H9 (cell line): ENCODE results near the gene SUSD2. TPM values are rescaled to one million over a fixed set of nuclear protein-coding genes. Genes with fewer than 3 reads are reported as not detected.

Experiments
- DNase-seq: peaks from one replicate; pipeline ENCODE4 v3.0.0-alpha.2; 2017
- H2AFZ ChIP-seq: one replicate; pipeline ENCODE4 v1.6.1; 2013; ENCODE audit warnings: mild to moderate bottlenecking, low read length, control low read depth, moderate library complexity
- H2AK5ac ChIP-seq: 2 replicates; pipeline ENCODE4 v1.6.1; 2013; ENCODE audit warnings: low read length, control low read depth, mixed read lengths; ENCODE audit not compliant: insufficient read length
- H2BK120ac ChIP-seq: one replicate; pipeline ENCODE4 v1.6.1; 2013; ENCODE audit warnings: low read depth, mild to moderate bottlenecking, low read length, control low read depth, inconsistent platforms; ENCODE audit not compliant: poor library complexity, severe bottlenecking
- H2BK12ac ChIP-seq: 2 replicates; pipeline ENCODE4 v1.6.1; 2013; ENCODE audit warnings: low read length, control low read depth, mixed read lengths, low read depth; ENCODE audit not compliant: insufficient read length
- H2BK15ac ChIP-seq: 2 replicates; pipeline ENCODE4 v1.6.1; 2013; ENCODE audit warnings: low read depth, low read length, control low read depth
- H2BK20ac ChIP-seq: one replicate; pipeline ENCODE4 v1.6.1; 2013; ENCODE audit warnings: low read depth, mild to moderate bottlenecking, low read length, control low read depth, inconsistent platforms; ENCODE audit not compliant: poor library complexity, severe bottlenecking
- H2BK5ac ChIP-seq: 2 replicates; pipeline ENCODE4 v1.6.1; 2013; ENCODE audit warnings: low read length, control low read depth, mixed read lengths; ENCODE audit not compliant: insufficient read length
- H3K14ac ChIP-seq: 2 replicates; pipeline ENCODE4 v1.6.1; 2013; ENCODE audit warnings: low read length, control low read depth; ENCODE audit not compliant: insufficient read depth
- H3K18ac ChIP-seq: 2 replicates; pipeline ENCODE4 v1.6.1; 2013; ENCODE audit warnings: low read depth, mild to moderate bottlenecking, mixed read lengths, low read length, control low read depth; ENCODE audit not compliant: insufficient read length
- H3K23ac ChIP-seq: 2 replicates; pipeline ENCODE4 v1.6.1; 2013; ENCODE audit warnings: low read length, control low read depth, mixed read lengths, low read depth; ENCODE audit not compliant: insufficient read length
- H3K23me2 ChIP-seq: 2 replicates; pipeline ENCODE4 v1.6.1; 2013; ENCODE audit warnings: low read depth, mild to moderate bottlenecking, mixed read lengths, low read length, control low read depth; ENCODE audit not compliant: insufficient read length, poor library complexity, severe bottlenecking
- H3K27ac ChIP-seq: 2 replicates; pipeline ENCODE4 v1.5.1; 2013; ENCODE audit warnings: low read length, control low read depth, mixed read lengths, low read depth; ENCODE audit not compliant: insufficient read length
- H3K27me3 ChIP-seq: 2 replicates; pipeline ENCODE4 v1.6.1; 2013; ENCODE audit warnings: low read length, control low read depth, inconsistent platforms; ENCODE audit not compliant: insufficient read depth
- H3K4ac ChIP-seq: 2 replicates; pipeline ENCODE4 v1.6.1; 2013; ENCODE audit warnings: low read depth, mild to moderate bottlenecking, control low read depth, inconsistent platforms, low read length, moderate library complexity
- H3K4me1 ChIP-seq: 2 replicates; pipeline ENCODE4 v1.6.1; 2013; ENCODE audit warnings: low read length, control low read depth, inconsistent platforms; ENCODE audit not compliant: insufficient read depth
- H3K4me2 ChIP-seq: 2 replicates; pipeline ENCODE4 v1.6.1; 2013; ENCODE audit warnings: low read length, control low read depth, mixed read lengths; ENCODE audit not compliant: insufficient read length, insufficient read depth
- H3K56ac ChIP-seq: 2 replicates; pipeline ENCODE4 v1.6.1; 2013; ENCODE audit warnings: low read depth, mild to moderate bottlenecking, mixed read lengths, low read length, control low read depth; ENCODE audit not compliant: insufficient read length
- H3K79me1 ChIP-seq: 2 replicates; pipeline ENCODE4 v1.6.1; 2013; ENCODE audit warnings: low read depth, mild to moderate bottlenecking, moderate library complexity, low read length, control low read depth, inconsistent platforms; ENCODE audit not compliant: insufficient read depth, poor library complexity, severe bottlenecking
- H3K79me2 ChIP-seq: 2 replicates; pipeline ENCODE4 v1.6.1; 2013; ENCODE audit warnings: low read length, control low read depth, inconsistent platforms; ENCODE audit not compliant: insufficient read depth
- H3K9ac ChIP-seq: 2 replicates; pipeline ENCODE4 v1.6.1; 2013; ENCODE audit warnings: low read length, control low read depth, mixed read lengths; ENCODE audit not compliant: insufficient read length; ENCODE audit errors: extremely low read depth
- H3K9me3 ChIP-seq: one replicate; pipeline ENCODE4 v1.6.1; 2013; ENCODE audit warnings: low read depth, low read length, inconsistent platforms; ENCODE audit not compliant: control insufficient read depth
- H3T11ph ChIP-seq: one replicate; pipeline ENCODE4 v1.6.1; 2013; ENCODE audit warnings: mild to moderate bottlenecking, low read length, control low read depth, inconsistent platforms
- H4K20me1 ChIP-seq: one replicate; pipeline ENCODE4 v1.6.1; 2013; ENCODE audit not compliant: control insufficient read depth, insufficient read length, insufficient read depth
- H4K5ac ChIP-seq: 2 replicates; pipeline ENCODE4 v1.6.1; 2013; ENCODE audit warnings: low read depth, mild to moderate bottlenecking, mixed read lengths, low read length, control low read depth; ENCODE audit not compliant: insufficient read length
- H4K8ac ChIP-seq: replicated peaks from 2 replicates; pipeline ENCODE4 v1.6.1; 2013; ENCODE audit warnings: low read length, control low read depth, mixed read lengths, low read depth; ENCODE audit not compliant: insufficient read length
- H4K91ac ChIP-seq: 2 replicates; pipeline ENCODE4 v1.6.1; 2013; ENCODE audit warnings: low read depth, mild to moderate bottlenecking, moderate library complexity, mixed read lengths, low read length, control low read depth; ENCODE audit not compliant: insufficient read length
- H3K27ac Mint-ChIP-seq, 3 experiments: 2 replicates in 2 of 3; 3 replicates in 1 of 3; pipeline ENCODE4 v1.8.0; 2020 to 2021; ENCODE audit warnings: mixed read lengths in 3 of 3, mild to moderate bottlenecking in 1 of 3, moderate library complexity in 1 of 3
- H3K27me3 Mint-ChIP-seq: 2 replicates; pipeline ENCODE4 v1.8.0; 2021; ENCODE audit warnings: low read depth, mild to moderate bottlenecking, moderate library complexity, mixed read lengths
- H3K36me3 Mint-ChIP-seq, 3 experiments: 2 replicates in 2 of 3; 3 replicates in 1 of 3; pipeline ENCODE4 v1.8.0; 2020 to 2021; ENCODE audit warnings: low read depth in 3 of 3, mixed read lengths in 3 of 3; ENCODE audit not compliant: insufficient read depth in 1 of 3
- H3K4me1 Mint-ChIP-seq, 2 experiments: 2 replicates each; pipeline ENCODE4 v1.8.0; 2020; ENCODE audit warnings: mixed read lengths in 2 of 2
- H3K4me3 Mint-ChIP-seq, 2 experiments: 2 replicates in 1 of 2; 3 replicates in 1 of 2; pipeline ENCODE4 v1.8.0; 2020 to 2021; ENCODE audit warnings: mild to moderate bottlenecking in 2 of 2, mixed read lengths in 2 of 2, moderate library complexity in 1 of 2
- H3K9me3 Mint-ChIP-seq, 2 experiments: 2 replicates in 1 of 2; 3 replicates in 1 of 2; pipeline ENCODE4 v1.8.0; 2020; ENCODE audit warnings: mild to moderate bottlenecking in 2 of 2, mixed read lengths in 2 of 2, moderate library complexity in 1 of 2
- WGBS: extraction: QIAGEN DNeasy Blood & Tissue Kit; methylation state at CpG from one replicate; pipeline ENCODE4 v1.1.7; 2013; ENCODE audit warnings: missing lambda C conversion rate, low lambda C conversion rate, mixed read lengths; ENCODE audit not compliant: insufficient read length; ENCODE audit errors: extremely low coverage; 5-methylcytosine and 5-hydroxymethylcytosine counted together
- total RNA-seq: library from RNA; stranded (reverse); gene quantifications from 2 replicates; pipeline ENCODE4 v1.2.1, GENCODE V29; 2021
- TF ChIP-seq, protein P1 (sequence below): fragments of 200-600 bp; sonication (generic); conservative IDR thresholded peaks from 3 replicates; pipeline ENCODE4 v1.8.0; 2021; ENCODE audit warnings: antibody characterized with exemption, mild to moderate bottlenecking

The SUSD2 gene
- total RNA-seq, 1 experiment from 2014 or later = 4.2 TPM

DNA sequence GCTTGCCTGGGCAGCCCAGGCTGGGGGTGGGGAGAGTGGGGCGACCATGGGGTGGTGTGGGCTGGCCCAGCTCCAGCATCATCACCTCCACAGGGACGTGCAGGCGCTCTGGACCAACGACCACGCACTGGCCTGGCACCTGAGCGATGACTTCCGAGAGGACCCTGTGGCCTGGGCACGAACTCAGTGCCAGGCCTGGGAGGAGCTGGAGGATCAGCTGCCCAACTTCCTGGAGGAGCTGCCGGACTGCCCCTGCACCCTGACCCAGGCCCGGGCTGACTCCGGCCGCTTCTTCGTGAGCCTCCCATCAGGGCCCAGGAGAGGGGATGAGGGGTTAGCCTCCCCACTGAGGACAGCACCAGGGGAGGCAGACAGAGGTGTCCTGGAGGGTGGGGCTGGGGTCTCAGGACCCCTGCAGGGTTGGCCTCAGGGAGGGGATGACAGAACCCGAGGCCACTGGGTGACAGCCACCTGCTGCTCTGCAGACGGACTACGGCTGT is 3.8 kb downstream of the SUSD2 start:
- no peak overlapping the region for H2AFZ ChIP-seq
- H2BK12ac ChIP-seq = no peak overlapping the region
- DNase-seq = no peak
- no peak overlapping the region for H3K56ac ChIP-seq
- no peaks in the 10 kb centered on the region for H3K79me1 ChIP-seq
- H3T11ph ChIP-seq = no peak overlapping the region
- H3K27me3 Mint-ChIP-seq = no peaks in the 10 kb centered on the region; the same call in none of the 2 replicates
- H4K91ac ChIP-seq = no peak overlapping the region
- H2BK20ac ChIP-seq = no peak overlapping the region
- TF ChIP-seq, protein P1, sequence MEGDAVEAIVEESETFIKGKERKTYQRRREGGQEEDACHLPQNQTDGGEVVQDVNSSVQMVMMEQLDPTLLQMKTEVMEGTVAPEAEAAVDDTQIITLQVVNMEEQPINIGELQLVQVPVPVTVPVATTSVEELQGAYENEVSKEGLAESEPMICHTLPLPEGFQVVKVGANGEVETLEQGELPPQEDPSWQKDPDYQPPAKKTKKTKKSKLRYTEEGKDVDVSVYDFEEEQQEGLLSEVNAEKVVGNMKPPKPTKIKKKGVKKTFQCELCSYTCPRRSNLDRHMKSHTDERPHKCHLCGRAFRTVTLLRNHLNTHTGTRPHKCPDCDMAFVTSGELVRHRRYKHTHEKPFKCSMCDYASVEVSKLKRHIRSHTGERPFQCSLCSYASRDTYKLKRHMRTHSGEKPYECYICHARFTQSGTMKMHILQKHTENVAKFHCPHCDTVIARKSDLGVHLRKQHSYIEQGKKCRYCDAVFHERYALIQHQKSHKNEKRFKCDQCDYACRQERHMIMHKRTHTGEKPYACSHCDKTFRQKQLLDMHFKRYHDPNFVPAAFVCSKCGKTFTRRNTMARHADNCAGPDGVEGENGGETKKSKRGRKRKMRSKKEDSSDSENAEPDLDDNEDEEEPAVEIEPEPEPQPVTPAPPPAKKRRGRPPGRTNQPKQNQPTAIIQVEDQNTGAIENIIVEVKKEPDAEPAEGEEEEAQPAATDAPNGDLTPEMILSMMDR = no peak
- H2BK120ac ChIP-seq = no peak overlapping the region
- no peak overlapping the region for H2AK5ac ChIP-seq
- no peaks in the 10 kb centered on the region for H3K4me1 ChIP-seq
- H3K27ac Mint-ChIP-seq = no peak overlapping the region
- peaks cover 11 to 22% of the 10 kb centered on the region in 2 experiments for H3K4me1 Mint-ChIP-seq
- no peaks in the 10 kb centered on the region for H4K20me1 ChIP-seq
- H3K4me2 ChIP-seq = no peak overlapping the region
- H3K79me2 ChIP-seq = no peaks in the 10 kb centered on the region
- no peak overlapping the region for H3K4ac ChIP-seq
- no peak overlapping the region for H3K23ac ChIP-seq
- no CpG with 5 or more reads among the region's 16 CpGs for WGBS
- H3K14ac ChIP-seq = no peak overlapping the region; the same call in 1 of the 2 replicates
- no peak overlapping the region for H2BK15ac ChIP-seq
- no peak overlapping the region for H4K5ac ChIP-seq
- no peak overlapping the region for H3K18ac ChIP-seq
- H3K4me3 Mint-ChIP-seq = no peak overlapping the region
- H3K9ac ChIP-seq = no peak overlapping the region
- H3K27ac ChIP-seq = no peak overlapping the region
- H3K36me3 Mint-ChIP-seq = no peaks in the 10 kb centered on the region
- no peaks in the 10 kb centered on the region for H3K23me2 ChIP-seq
- no peaks in the 10 kb centered on the region for H3K27me3 ChIP-seq
- no peak overlapping the region for H4K8ac ChIP-seq
- no peaks in the 10 kb centered on the region for H3K9me3 Mint-ChIP-seq
- H2BK5ac ChIP-seq = no peak overlapping the region
- H3K9me3 ChIP-seq = no peaks in the 10 kb centered on the region
